Kidney epithelial cell (primary cell): Measurements from ENCODE around the gene SERPINB11. TPM values are rescaled to one million over a fixed set of nuclear protein-coding genes. Genes with fewer than 3 reads are reported as not detected.

Experiments used
- DNase-seq: peaks from one replicate; pipeline ENCODE4 v3.0.0-alpha.2; 2010; ENCODE audit warnings: low read depth
- H3K27me3 ChIP-seq: 2 replicates; pipeline ENCODE4 v1.6.0; 2011; ENCODE audit warnings: low read length; ENCODE audit not compliant: control insufficient read depth, insufficient read depth
- H3K36me3 ChIP-seq: 2 replicates; pipeline ENCODE4 v1.5.1; 2011; ENCODE audit warnings: low read length; ENCODE audit not compliant: control insufficient read depth, insufficient read depth
- H3K4me3 ChIP-seq: 2 replicates; pipeline ENCODE4 v1.5.1; 2011; ENCODE audit warnings: low read depth, mild to moderate bottlenecking, control low read depth, low read length
- total RNA-seq: library from RNA; depleted of rRNA; stranded (reverse); fragments of >200 nt; gene quantifications from 2 replicates; pipeline ENCODE4 v1.2.3, GENCODE V29; 2015
- TF ChIP-seq, protein P1 (sequence below): IDR thresholded peaks from 2 replicates; pipeline ENCODE4 v1.5.1; 2011; ENCODE audit warnings: mild to moderate bottlenecking, moderate library complexity, low read length, control low read depth, inconsistent platforms; ENCODE audit not compliant: insufficient read depth, poor library complexity, severe bottlenecking

Gene SERPINB11
- total RNA-seq, 1 donor from 2014 or later: not detected

DNA sequence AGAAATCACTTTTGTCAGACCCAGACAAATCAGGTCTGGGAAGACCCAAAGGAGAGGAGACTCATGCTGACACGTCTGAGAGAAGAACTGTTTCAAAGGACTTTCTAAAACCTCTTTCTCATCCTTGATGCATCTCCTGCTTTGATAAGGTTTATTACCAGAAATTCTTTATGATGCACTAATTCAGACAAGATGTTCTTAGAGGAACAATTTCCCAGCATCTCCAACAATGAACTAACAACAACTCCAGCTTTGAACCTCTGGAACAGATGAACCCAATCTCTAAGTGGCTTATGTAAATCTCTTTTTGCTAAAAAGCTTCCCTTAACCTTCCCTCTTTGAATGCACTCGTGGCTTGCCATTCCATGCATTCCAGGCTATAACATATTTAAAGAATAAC, 15.9 kb upstream of the SERPINB11 start:
- TF ChIP-seq, protein P1, sequence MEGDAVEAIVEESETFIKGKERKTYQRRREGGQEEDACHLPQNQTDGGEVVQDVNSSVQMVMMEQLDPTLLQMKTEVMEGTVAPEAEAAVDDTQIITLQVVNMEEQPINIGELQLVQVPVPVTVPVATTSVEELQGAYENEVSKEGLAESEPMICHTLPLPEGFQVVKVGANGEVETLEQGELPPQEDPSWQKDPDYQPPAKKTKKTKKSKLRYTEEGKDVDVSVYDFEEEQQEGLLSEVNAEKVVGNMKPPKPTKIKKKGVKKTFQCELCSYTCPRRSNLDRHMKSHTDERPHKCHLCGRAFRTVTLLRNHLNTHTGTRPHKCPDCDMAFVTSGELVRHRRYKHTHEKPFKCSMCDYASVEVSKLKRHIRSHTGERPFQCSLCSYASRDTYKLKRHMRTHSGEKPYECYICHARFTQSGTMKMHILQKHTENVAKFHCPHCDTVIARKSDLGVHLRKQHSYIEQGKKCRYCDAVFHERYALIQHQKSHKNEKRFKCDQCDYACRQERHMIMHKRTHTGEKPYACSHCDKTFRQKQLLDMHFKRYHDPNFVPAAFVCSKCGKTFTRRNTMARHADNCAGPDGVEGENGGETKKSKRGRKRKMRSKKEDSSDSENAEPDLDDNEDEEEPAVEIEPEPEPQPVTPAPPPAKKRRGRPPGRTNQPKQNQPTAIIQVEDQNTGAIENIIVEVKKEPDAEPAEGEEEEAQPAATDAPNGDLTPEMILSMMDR: no peak
- Histone ChIP-seq H3K27me3 (no peaks in the 10 kb centered on the region), H3K4me3 (no peak overlapping the region), H3K36me3 (no peaks in the 10 kb centered on the region)
- DNase-seq: no peak

DNA sequence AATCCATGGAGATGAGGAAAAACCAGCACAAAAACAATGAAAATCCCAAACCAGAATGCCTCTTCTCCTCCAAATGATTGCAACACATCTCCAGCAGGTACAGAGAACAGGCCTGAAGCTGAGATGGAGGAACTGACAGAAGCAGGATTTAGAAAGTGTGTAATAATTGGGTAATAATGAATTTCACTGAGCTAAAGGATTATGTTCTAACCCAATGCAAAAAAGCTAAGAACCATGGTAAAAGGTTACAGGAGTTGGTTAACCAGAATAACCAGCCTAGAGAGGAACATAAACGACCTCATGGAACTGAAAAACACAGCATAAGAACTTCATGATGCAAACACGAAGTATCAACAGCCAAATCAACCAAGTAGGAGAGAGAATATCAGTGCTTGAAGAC, 13.7 kb upstream of the SERPINB11 start:
- no peaks in the 10 kb centered on the region for H3K36me3 ChIP-seq
- TF ChIP-seq, protein P1: no peak
- H3K4me3 ChIP-seq: no peak overlapping the region
- DNase-seq: no peak
- no peaks in the 10 kb centered on the region for H3K27me3 ChIP-seq

DNA sequence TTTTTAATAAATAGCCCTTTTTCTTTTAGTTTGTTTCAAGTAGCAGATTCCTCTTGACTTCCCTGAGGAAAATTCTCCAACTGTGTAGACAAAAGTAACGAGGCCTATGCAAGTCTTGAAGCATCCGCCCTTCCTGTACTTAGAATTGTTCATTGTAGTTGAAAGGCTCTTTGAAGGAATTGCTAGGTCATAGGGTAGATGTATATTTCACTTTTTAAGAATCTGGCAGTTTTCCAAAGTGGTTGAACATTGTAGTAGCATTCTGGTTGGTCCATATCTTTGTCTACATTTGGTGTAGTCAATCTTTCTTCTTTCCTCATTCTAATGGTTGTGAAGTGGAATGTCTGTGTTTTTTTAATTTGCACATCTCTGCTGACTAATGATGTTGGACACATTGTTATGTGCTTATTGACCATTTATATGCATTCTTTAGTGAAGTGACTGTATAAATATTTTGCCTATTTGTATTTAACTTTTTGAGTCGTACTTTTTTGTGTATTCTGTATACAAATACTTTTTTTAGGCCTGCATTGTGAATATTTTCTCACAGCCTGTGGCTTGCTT, 5.6 kb upstream of the SERPINB11 start:
- H3K27me3 ChIP-seq: no peaks in the 10 kb centered on the region
- no peaks in the 10 kb centered on the region for H3K36me3 ChIP-seq
- TF ChIP-seq, protein P1: no peak
- no peak for DNase-seq
- H3K4me3 ChIP-seq: no peak overlapping the region

DNA sequence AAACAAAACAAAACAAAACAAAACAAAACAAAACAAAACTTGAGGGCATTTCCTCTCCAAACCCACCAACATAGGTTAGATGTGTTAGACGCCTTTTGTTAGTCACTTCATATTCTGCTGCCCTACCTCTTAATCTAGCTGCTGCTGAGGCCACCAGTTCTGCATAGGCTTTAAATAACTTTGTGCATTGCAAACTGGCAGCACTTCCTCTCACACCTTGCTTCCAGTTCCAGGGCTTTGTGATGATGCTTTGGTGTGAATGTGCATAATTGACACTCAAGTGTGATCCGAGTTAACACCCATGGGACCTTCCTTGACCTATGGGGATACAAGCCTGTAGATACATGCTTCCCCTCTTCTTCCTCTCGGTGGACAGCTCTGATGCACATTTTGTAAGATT, 2.3 kb upstream of the SERPINB11 start:
- Histone ChIP-seq H3K36me3 (no peaks in the 10 kb centered on the region), H3K27me3 (no peaks in the 10 kb centered on the region), H3K4me3 (no peak overlapping the region)
- no peak for DNase-seq
- TF ChIP-seq, protein P1: no peak

DNA sequence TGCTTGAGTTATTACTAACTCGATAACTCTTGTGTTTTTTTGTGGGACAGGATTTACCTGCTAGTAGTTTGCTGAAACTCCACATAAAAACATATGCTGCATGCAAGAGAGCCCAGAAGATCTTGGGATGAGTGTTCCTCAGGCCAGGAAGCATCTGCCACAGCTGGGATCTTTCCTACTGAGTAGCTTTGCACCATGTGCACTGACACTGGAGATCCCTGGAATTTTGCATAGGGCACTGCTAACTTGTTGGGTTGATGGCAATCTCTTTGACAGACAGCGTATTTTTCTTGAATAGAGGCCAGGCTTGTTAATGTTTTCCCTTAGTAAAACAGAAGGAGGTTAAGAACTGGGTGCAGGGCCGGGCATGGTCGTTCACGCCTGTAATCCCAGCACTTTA, 808 bp upstream of the SERPINB11 start:
- Histone ChIP-seq H3K36me3 (no peaks in the 10 kb centered on the region), H3K4me3 (no peak overlapping the region), H3K27me3 (no peaks in the 10 kb centered on the region)
- TF ChIP-seq, protein P1: no peak
- no peak for DNase-seq

DNA sequence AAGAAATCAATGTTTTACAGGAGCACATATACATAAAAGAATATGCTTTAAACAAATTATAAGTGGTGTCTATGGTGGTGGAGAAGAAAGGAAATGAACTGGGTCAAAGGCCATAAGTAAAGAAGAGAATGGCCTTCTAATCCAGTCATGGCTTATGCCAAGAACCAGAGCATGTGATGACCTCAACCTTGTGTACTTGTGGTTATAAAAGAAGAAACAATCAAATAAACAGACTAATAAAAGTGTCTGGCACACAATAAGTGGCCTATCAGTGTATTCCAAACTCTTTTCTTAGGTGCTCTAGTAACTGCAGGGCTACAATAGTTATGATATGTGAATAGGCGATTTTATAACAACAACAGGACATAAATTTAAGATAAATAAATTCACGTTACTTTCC, 2.6 kb downstream of the SERPINB11 start:
- no peak for DNase-seq
- Histone ChIP-seq H3K36me3 (no peaks in the 10 kb centered on the region), H3K4me3 (no peak overlapping the region), H3K27me3 (no peaks in the 10 kb centered on the region)
- TF ChIP-seq, protein P1: no peak
